Transverse colon (tissue), 4 donors: ENCODE data around the gene ATP2B3. TPM values are rescaled to one million over a fixed set of nuclear protein-coding genes. Genes with fewer than 3 reads are reported as not detected.

Experiments used
- DNase-seq: peaks from one replicate; pipeline ENCODE4 v3.0.0-alpha.2; 2019
- H3K27ac ChIP-seq, 4 donors: fragments of 200-600 bp; sonication (generic); 2 replicates each; pipeline ENCODE4 v1.5.1; 2016 to 2018; ENCODE audit warnings: inconsistent platforms in 4 of 4
- H3K27me3 ChIP-seq: fragments of 200-600 bp; sonication (generic); 2 replicates; pipeline ENCODE4 v1.5.1; 2017; ENCODE audit warnings: inconsistent platforms
- H3K36me3 ChIP-seq, 4 donors: fragments of 200-600 bp; sonication (generic); 2 replicates each; pipeline ENCODE4 v1.5.1; 2017 to 2019; ENCODE audit warnings: inconsistent platforms in 4 of 4
- H3K4me1 ChIP-seq, 4 donors: fragments of 200-600 bp; sonication (generic); 2 replicates each; pipeline ENCODE4 v1.5.1; 2017 to 2020; ENCODE audit warnings: inconsistent platforms in 4 of 4
- H3K4me3 ChIP-seq, 4 donors: fragments of 200-600 bp; sonication (generic); 1 replicate in 1 of 4; 2 replicates in 3 of 4; pipeline versions ENCODE4 v1.5.1 to v1.6.1; 2017 to 2019; ENCODE audit warnings: inconsistent platforms in 4 of 4
- H3K9me3 ChIP-seq, 2 donors: fragments of 200-600 bp; sonication (generic); 2 replicates each; pipeline ENCODE4 v1.5.1; 2017 to 2019; ENCODE audit warnings: inconsistent platforms in 2 of 2
- CTCF ChIP-seq, 5 experiments: fragments of 200-600 bp in 3 of 5; fragments of 450-650 bp in 2 of 5; sonication (generic) in 3 of 5; IDR thresholded peaks; 1 replicate in 2 of 5; 2 replicates in 3 of 5; pipeline ENCODE4 v1.5.1; 2016 to 2017; ENCODE audit warnings: antibody characterized with exemption in 5 of 5, inconsistent platforms in 3 of 5, mild to moderate bottlenecking in 2 of 5, moderate library complexity in 1 of 5
- EP300 ChIP-seq: sonication (generic); formaldehyde crosslinking; IDR thresholded peaks from one replicate; pipeline ENCODE4 v1.6.1; 2017; ENCODE audit warnings: antibody characterized with exemption, low read depth
- POLR2A ChIP-seq: fragments of 450-650 bp; IDR thresholded peaks from one replicate; pipeline ENCODE4 v1.6.1; 2016; ENCODE audit warnings: antibody characterized with exemption, mild to moderate bottlenecking, moderate library complexity
- POLR2AphosphoS5 ChIP-seq, 3 donors: sonication (generic); formaldehyde crosslinking; IDR thresholded peaks; one replicate each; pipeline ENCODE4 v1.6.1; 2016; ENCODE audit warnings: antibody characterized with exemption in 3 of 3
- WGBS, 2 donors: methylation state at CpG; one replicate each; pipeline ENCODE4 v1.1.5; 2018; ENCODE audit warnings: low coverage in 1 of 2; 5-methylcytosine and 5-hydroxymethylcytosine counted together
- in situ Hi-C, 4 donors: fragments of 200-750 bp; cut with MboI; loops; one replicate each; pipeline versions ENCODE4 v1.15.0 to v1.15.1; 2017; ENCODE audit warnings: low sequenced_read_pairs in 3 of 4, low pct_ligation_motif_present in 1 of 4, low pct_unique_long_range_greater_than_20kb in 1 of 4
- intact Hi-C: fragments of 100-400 bp; cut with DNase I; formaldehyde crosslinking; loops from one replicate; pipeline ENCODE4 v1.15.1; 2023; ENCODE audit warnings: low total_unique reads
- total RNA-seq, 4 donors: library from RNA; depleted of rRNA; stranded (reverse); fragments of >200 nt; gene quantifications; one replicate each; pipeline ENCODE4 v1.1.0, GENCODE V29; 2016

The ATP2B3 gene
- total RNA-seq, 4 donors from 2014 or later = not detected

GRCh38 chrX:153513265-153513664 lies 4.2 kb upstream of the ATP2B3 start:
- in situ Hi-C loops = loop anchor here in 1 of 4 donors (25.0 kb wide), 1 partner anchor 551 kb away; no protein-coding TSS in a partner anchor

GRCh38 chrX:153514259-153514658 lies 3.2 kb upstream of the ATP2B3 start:
- Histone ChIP-seq H3K4me3 (no peak overlapping the region), H3K36me3 (no peaks in the 10 kb centered on the region), H3K4me1 (no peaks in the 10 kb centered on the region), H3K27me3 (peaks cover 21% of the 10 kb centered on the region), H3K9me3 (no peaks in the 10 kb centered on the region), H3K27ac (no peak overlapping the region)
- DNase-seq = no peak
- 86% methylated on average over 9 of the region's 9 CpGs; no CpG with 5 or more reads in 1 of the 2 donors for WGBS, 2 donors
- in situ Hi-C loops (loop anchor here in 1 of 4 donors (25.0 kb wide), 1 partner anchor 552 kb away; no protein-coding TSS in a partner anchor), intact Hi-C loops (no loop called here)
- TF ChIP-seq EP300 (no peak), POLR2A (no peak)

More at GRCh38 chrX:153513265-153513664, 4.2 kb upstream of the ATP2B3 start:
- TF ChIP-seq POLR2A (no peak), CTCF (IDR thresholded peaks at IDR 0.05) (no peak), POLR2AphosphoS5 (IDR thresholded peaks at IDR 0.05) (no peak), EP300 (no peak)
- no peak overlapping the region for H3K4me3 ChIP-seq
- no peak for DNase-seq
- H3K4me1 ChIP-seq = no peaks in the 10 kb centered on the region
- no peak overlapping the region for H3K27ac ChIP-seq
- no peaks in the 10 kb centered on the region for H3K9me3 ChIP-seq
- no peaks in the 10 kb centered on the region for H3K36me3 ChIP-seq
- H3K27me3 ChIP-seq = peaks cover 11% of the 10 kb centered on the region
- 74% methylated on average over 5 of the region's 5 CpGs; no CpG with 5 or more reads in 1 of the 2 donors for WGBS, 2 donors
- intact Hi-C loops = no loop called here

- no peaks in the 10 kb centered on the region for H3K36me3 ChIP-seq
- DNase-seq = no peak
- H3K4me3 ChIP-seq = no peak overlapping the region
- H3K9me3 ChIP-seq = no peaks in the 10 kb centered on the region
- 59% methylated on average over 6 of the region's 8 CpGs; no CpG with 5 or more reads in 1 of the 2 donors for WGBS, 2 donors
- peaks cover 30% of the 10 kb centered on the region for H3K27me3 ChIP-seq
- no peak overlapping the region for H3K27ac ChIP-seq
- in situ Hi-C loops (loop anchor here in 1 of 4 donors (25.0 kb wide), 1 partner anchor 553 kb away; no protein-coding TSS in a partner anchor), intact Hi-C loops (no loop called here)
- no peak for TF ChIP-seq POLR2AphosphoS5 (IDR thresholded peaks at IDR 0.05)
- no peaks in the 10 kb centered on the region for H3K4me1 ChIP-seq
Measured at GRCh38 chrX:153515435-153515834, 2.0 kb upstream of the ATP2B3 start.

GRCh38 chrX:153516073-153516472 lies 1.4 kb upstream of the ATP2B3 start:
- 69% methylated on average over 9 of the region's 9 CpGs; no CpG with 5 or more reads in 1 of the 2 donors for WGBS, 2 donors
- no peaks in the 10 kb centered on the region for H3K9me3 ChIP-seq
- H3K27ac ChIP-seq = no peak overlapping the region
- H3K4me3 ChIP-seq = no peak overlapping the region
- no peak for TF ChIP-seq POLR2A
- TF ChIP-seq POLR2AphosphoS5 (IDR thresholded peaks at IDR 0.05) = no peak
- no peak for TF ChIP-seq EP300
- TF ChIP-seq CTCF (IDR thresholded peaks at IDR 0.05) = no peak
- in situ Hi-C loops (loop anchor here in 1 of 4 donors (25.0 kb wide), 1 partner anchor 554 kb away; no protein-coding TSS in a partner anchor), intact Hi-C loops (no loop called here)
- H3K36me3 ChIP-seq = no peaks in the 10 kb centered on the region
- no peaks in the 10 kb centered on the region for H3K4me1 ChIP-seq
- peaks cover 35% of the 10 kb centered on the region for H3K27me3 ChIP-seq
- DNase-seq = no peak

- H3K27me3 ChIP-seq = peaks cover 38% of the 10 kb centered on the region
- no peaks in the 10 kb centered on the region for H3K36me3 ChIP-seq
- H3K4me1 ChIP-seq = no peaks in the 10 kb centered on the region
- TF ChIP-seq EP300 = no peak
- TF ChIP-seq POLR2AphosphoS5 (IDR thresholded peaks at IDR 0.05) = no peak
- TF ChIP-seq CTCF (IDR thresholded peaks at IDR 0.05) = no peak
- TF ChIP-seq POLR2A = no peak
- H3K9me3 ChIP-seq = no peaks in the 10 kb centered on the region
- intact Hi-C loops (no loop called here), in situ Hi-C loops (loop anchor here in 1 of 4 donors (25.0 kb wide), 1 partner anchor 556 kb away; no protein-coding TSS in a partner anchor)
- no peak overlapping the region for H3K4me3 ChIP-seq
- no peak for DNase-seq
- no peak overlapping the region for H3K27ac ChIP-seq
- 58% methylated on average over 58 of the region's 70 CpGs; no CpG with 5 or more reads in 1 of the 2 donors for WGBS, 2 donors
Measured at GRCh38 chrX:153517946-153518834, 748 bp downstream of the ATP2B3 start.
